HG02885 (cell line): ENCODE results near the gene EVI5.

ENCODE experiments used
- ATAC-seq: cut with Tn5 transposase; IDR thresholded peaks from one replicate; pipeline ENCODE4 v1.9.1; 2021; ENCODE audit warnings: mild to moderate bottlenecking; ENCODE audit not compliant: unreplicated experiment, poor library complexity

EVI5 gene

DNA sequence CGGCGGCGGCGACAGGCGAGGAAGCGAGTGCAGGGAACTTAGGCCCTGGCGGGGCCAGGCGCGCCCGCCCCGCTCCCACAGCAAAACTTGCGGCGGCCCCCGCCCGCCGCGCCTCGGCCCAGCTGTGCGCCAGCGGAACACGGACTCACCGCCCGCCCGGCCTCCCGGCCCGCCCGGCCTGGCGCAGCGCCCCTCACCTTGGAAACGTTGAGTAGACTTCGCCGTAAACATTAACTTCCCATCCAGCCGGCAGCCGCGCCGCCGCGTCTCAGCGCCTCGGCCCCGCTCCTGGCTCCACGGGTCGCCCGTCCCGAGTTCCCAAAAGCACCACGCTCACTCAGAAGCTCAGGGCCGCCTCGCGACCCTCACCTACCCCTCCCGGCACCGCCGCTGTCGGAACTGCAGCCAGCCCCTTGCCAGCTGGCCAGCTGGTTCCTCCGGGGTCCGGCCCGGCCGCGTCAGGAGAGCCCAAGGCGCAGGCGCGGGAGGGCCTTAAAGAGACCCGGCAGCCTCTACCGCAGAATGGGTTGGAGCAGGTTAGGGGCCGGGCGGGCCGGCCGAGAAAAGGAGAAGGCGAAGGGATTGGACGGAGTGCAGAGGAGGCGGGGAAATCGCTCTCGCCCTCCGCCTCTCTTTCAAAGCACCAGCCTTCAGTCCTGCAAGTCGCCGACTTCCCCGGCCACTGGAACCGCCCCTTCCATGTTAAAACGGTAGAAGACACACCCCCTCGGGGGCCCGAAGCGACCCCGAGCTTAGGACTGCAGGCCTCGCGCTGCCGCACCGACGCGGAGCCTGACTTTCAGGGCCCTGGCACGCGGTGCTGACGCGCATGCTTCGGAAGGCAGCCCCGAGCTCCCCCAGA lies at the start of gene EVI5:
Gene EVI5, minus strand, starts transcription at position 470 of the 862 bp plus-strand sequence. CDS start 48,562 bp downstream, outside the sequence.
- peak; percentile 94 for ATAC-seq

- no peak for ATAC-seq
Measured at GRCh38 chr1:92834617-92835016, 49.7 kb upstream of the EVI5 start.

DNA sequence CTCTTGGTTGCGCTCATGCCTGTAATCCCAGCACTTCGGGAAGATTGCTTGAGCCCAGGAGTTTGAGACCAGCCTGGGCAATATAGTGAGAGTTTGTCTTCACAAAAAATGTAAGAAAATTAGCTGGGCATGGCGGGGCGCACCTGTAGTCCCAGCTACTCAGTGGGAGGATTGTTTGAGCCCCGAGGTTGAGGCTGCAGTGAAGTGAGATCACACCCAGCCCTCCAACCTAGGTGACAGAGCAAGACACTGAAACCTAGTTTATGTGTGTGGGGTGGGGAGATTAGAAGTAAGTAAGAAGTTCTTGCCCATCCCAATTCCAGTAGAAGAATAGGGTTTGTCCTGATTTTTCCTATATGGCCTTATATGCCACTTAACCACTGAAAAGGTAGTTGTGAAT lies 48.9 kb upstream of the EVI5 start:
- no peak for ATAC-seq

GRCh38 chr1:92832537-92833114 lies 47.7 kb upstream of the EVI5 start:
- ATAC-seq: no peak

DNA sequence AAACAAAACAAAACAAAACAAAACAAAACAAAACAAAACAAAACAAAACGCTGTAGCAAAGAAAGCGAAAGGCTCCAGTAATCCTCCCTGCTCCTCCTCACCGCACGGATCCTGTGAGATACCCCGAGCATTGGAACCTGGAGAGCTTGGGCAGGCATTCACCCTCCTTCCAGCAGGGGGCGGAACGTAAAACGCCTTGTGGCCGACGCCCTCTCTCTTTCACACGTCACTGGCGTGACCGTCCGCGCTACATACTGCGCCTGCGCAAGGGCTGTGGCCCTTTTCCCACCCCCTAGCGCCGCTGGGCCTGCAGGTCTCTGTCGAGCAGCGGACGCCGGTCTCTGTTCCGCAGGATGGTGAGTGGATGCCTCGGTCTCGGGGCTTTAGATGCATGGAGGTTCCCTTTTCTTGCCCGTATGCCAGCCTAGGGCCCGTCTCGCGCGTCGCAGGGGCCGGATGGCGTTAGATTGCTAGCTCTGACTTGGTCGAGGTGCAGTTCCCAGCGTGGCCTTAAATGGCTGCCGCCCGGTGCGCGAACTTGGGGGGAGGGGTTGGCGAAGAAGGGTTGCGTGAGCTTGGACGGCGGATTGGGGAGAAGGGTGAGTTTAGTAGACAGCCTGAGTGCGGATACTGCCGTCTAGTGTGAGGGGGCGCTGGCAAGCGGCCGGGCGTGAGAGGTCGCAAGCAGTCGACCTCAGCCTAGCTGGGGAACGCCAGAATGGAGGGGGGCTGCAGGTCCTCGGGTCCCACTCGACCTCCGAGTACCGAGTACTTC lies 47.0 kb upstream of the EVI5 start, which contains the start of gene RPL5:
Gene RPL5, plus strand, starts transcription at position 279 of the 775 bp plus-strand sequence. Its CDS starts 75 bp downstream, at position 354.
- peak; percentile 88 for ATAC-seq

GRCh38 chr1:92831368-92831761 lies 46.5 kb upstream of the EVI5 start:
- ATAC-seq: no peak

GRCh38 chr1:92826792-92827191 lies 41.9 kb upstream of the EVI5 start:
- ATAC-seq: no peak

DNA sequence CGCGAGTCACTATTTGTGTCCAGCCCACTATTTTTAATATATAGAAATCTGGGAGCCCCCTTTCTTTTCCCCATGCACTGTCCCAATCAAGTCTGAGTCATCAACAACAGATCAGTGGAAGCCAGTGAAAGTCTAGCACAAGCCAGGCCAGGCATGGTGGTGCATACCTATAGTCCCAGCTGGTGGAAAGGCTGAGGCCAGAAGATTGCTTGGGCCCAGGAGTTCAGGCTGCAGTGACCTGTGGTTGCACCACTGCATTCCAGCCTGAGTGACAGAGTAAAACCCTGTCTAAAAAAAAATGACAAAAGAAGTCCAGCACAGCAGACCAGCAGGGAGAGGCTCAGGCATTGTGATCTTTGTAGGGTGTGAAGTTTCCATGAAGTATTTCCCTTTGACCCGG lies 38.0 kb upstream of the EVI5 start:
- no peak for ATAC-seq

DNA sequence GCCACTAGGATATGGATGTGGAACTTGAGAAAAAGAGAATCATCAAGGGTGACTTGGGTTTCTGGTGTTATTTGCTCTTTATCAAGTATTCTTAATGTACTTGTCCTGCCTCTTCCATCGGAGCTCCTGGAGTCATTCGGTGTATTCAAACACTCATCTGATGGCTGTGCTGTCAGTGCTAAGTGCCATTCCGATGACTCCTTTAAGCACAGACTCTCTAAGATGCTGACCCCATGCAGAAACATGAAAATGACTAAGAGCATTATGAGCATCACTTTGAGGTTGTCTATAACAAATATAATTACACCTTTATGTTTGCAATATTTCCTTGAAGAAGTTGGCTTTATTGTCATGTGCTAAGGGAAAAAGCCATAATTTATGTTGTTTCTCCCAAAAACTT lies 35.6 kb upstream of the EVI5 start:
- ATAC-seq: no peak

GRCh38 chr1:92820024-92820423 lies 35.1 kb upstream of the EVI5 start:
- ATAC-seq: no peak

DNA sequence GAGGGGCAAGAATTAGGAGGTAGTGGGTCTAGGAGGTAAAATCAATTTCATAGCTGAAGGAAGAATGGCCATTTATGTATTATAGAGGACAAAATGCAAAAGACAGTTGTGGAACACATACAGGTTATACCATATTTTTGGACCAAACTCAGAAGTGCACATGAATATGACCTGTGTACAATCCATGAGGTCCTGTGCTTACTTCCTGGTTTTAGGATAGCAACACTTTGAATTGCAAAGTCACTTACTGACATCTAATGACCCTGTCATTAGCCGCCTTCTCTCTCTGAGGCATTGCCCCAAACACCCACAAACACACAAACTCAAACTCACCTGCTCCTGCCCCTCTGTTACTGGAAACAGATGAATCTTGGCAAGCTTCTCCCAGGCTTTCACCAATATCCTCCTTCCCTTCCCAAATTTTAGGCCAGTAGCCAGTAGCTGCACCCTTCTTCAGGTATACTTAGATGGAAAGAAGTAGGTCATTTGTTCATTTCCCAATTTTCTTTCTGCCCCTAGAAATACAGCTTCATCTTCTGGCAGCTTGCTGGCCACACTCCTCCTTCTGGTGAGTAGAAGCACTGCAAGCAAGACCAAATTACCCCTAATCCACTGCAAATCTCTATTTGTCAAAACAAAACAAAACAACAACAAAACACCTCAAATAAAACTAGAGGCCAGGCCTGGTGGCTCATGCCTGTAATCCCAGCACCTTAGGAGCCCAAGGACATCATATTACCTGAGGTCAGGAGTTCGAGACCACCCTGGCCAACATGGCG lies 33.3 kb upstream of the EVI5 start:
- ATAC-seq: peak; percentile 64

GRCh38 chr1:92817137-92817697 lies 32.3 kb upstream of the EVI5 start:
- ATAC-seq: no peak

DNA sequence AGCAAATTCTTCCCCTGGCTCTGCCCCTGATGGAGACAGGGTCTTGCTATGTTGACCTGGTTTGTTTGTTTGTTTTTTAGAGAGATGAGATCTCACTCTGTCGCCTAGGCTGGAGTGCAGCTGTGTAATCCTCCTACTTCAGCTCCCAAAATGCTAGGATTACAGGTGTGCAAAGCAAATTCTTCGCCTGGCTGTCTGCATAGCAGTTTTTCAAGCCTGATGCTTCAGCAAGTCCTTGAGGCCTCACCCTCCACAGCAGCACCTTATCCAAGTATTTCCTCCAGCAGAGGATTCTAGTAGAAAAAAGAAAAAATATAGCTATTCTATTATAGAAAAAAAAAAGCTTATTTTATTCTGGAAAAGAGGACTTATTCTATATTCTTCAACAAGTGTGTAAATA lies 31.8 kb upstream of the EVI5 start:
- no peak for ATAC-seq

DNA sequence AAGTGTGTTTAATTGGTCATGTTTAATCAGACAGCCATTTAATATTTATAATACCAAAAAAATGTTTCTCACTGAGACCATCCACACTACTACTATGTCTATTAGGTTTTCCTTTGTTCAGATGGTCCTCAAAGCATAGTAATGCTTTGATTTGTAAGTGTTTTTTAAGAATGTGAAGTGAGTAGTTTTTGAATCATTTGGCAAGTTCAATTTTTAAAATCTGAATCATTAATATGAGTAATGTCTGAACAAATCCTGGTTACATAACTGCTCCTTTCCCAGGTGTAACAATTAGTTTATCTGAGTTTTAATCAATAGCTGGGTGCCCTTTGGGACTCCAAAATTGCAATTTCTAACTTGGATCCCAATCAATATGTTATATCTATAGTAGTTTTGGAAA lies 23.5 kb upstream of the EVI5 start:
- no peak for ATAC-seq

GRCh38 chr1:92805216-92805615 lies 20.3 kb upstream of the EVI5 start:
- no peak for ATAC-seq

- ATAC-seq: no peak
Measured at GRCh38 chr1:92804721-92805201, 19.9 kb upstream of the EVI5 start.

- ATAC-seq: no peak
Measured at GRCh38 chr1:92803140-92803887, 18.4 kb upstream of the EVI5 start.

- ATAC-seq: no peak
Measured at GRCh38 chr1:92797961-92798360, 13.1 kb upstream of the EVI5 start.

DNA sequence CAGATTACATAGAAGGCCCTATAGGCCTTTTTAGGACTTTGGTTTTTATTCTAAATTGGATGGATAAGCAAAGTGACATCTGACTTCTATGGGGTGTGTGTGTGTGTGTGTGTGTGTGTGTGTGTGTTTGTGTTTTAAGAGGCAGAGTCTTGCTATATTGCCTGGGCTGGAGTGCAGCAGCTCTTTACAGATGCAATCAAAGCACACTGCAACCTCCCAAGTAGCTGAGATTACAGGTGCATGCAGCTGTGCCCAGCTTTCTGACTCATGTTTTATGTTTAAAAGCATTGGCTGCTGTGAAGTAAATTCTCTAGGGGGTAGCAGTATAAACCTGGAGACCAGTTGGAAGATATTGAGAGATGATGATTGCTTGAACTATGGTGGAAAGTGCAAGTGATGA lies 12.4 kb upstream of the EVI5 start:
- ATAC-seq: no peak
